Activated B cell treated with CpG ODN at 0.5 μM for 24 hours (primary cell): ENCODE measurements around the gene TMEM63A. TPM values are rescaled to one million over a fixed set of nuclear protein-coding genes. Genes with fewer than 3 reads are reported as not detected.

ENCODE experiments used
- ATAC-seq: fragments of 200-7000 bp; cut with Tn5 transposase; one replicate; pipeline ENCODE4 v1.10.0; 2021; ENCODE audit warnings: low read depth, mild to moderate bottlenecking, moderate library complexity
- CTCF ChIA-PET: fragments of 350-600 bp; sonication (Branson Sonifier 250); formaldehyde crosslinking; loops from one replicate; lab custom pipeline; 2021; ENCODE audit warnings: antibody characterized with exemption; lab: Charles Lee
- POLR2A ChIA-PET: fragments of 350-600 bp; sonication (Branson Sonifier 250); formaldehyde crosslinking; loops from one replicate; lab custom pipeline; 2021; ENCODE audit warnings: antibody characterized with exemption; lab: Charles Lee
- DNase-seq: peaks from one replicate; pipeline ENCODE4 v3.0.0; 2022
- H3K27ac Mint-ChIP-seq: one replicate; pipeline ENCODE4 v1.8.0; 2020; ENCODE audit warnings: mixed read lengths
- H3K27me3 Mint-ChIP-seq: one replicate; pipeline ENCODE4 v1.8.0; 2021; ENCODE audit warnings: mixed read lengths
- H3K36me3 Mint-ChIP-seq: one replicate; pipeline ENCODE4 v1.8.0; 2021; ENCODE audit warnings: low read depth, mixed read lengths
- H3K4me1 Mint-ChIP-seq: one replicate; pipeline ENCODE4 v1.8.0; 2021; ENCODE audit warnings: mixed read lengths
- H3K4me3 Mint-ChIP-seq: one replicate; pipeline ENCODE4 v1.8.0; 2020; ENCODE audit warnings: mild to moderate bottlenecking, mixed read lengths
- H3K9me3 Mint-ChIP-seq: one replicate; pipeline ENCODE4 v1.8.0; 2020; ENCODE audit warnings: mixed read lengths
- intact Hi-C: fragments of 100-400 bp; cut with micrococcal nuclease; formaldehyde crosslinking; loops from one replicate; pipeline ENCODE4 v1.15.1; 2024
- total RNA-seq: library from RNA; stranded (reverse); gene quantifications from 2 replicates; pipeline ENCODE4 v1.2.3, GENCODE V29; 2022
- TF ChIP-seq, protein P1 (sequence below): fragments of 200-600 bp; IDR thresholded peaks from one replicate; pipeline ENCODE4 v1.8.0; 2022; ENCODE audit warnings: antibody characterized with exemption, mild to moderate bottlenecking

TMEM63A gene
- total RNA-seq, 1 donor from 2014 or later: 74.5 TPM

GRCh38 chr1:225872075-225872430 is 10.1 kb downstream of the TMEM63A start:
- peaks cover 89% of the 10 kb centered on the region for H3K36me3 Mint-ChIP-seq
- intact Hi-C loops: no loop called here
- CTCF ChIA-PET: no interaction called here

GRCh38 chr1:225871359-225872074 is 10.7 kb downstream of the TMEM63A start:
- no peak for DNase-seq
- no peak for ATAC-seq
- no peak overlapping the region for H3K4me3 Mint-ChIP-seq
- peak overlapping the region; percentile 15 for H3K27ac Mint-ChIP-seq
- ChIA-PET POLR2A (interaction anchor here (0.7 to 1.0 kb wide), 2 partner anchors 10 to 236 kb away, joined by 3 to 4 read pairs; partner anchors contain the start of gene TMEM63A), CTCF (no interaction called here)
- H3K36me3 Mint-ChIP-seq: peaks cover 89% of the 10 kb centered on the region
- H3K27me3 Mint-ChIP-seq: no peaks in the 10 kb centered on the region
- H3K9me3 Mint-ChIP-seq: no peaks in the 10 kb centered on the region
- TF ChIP-seq, protein P1, sequence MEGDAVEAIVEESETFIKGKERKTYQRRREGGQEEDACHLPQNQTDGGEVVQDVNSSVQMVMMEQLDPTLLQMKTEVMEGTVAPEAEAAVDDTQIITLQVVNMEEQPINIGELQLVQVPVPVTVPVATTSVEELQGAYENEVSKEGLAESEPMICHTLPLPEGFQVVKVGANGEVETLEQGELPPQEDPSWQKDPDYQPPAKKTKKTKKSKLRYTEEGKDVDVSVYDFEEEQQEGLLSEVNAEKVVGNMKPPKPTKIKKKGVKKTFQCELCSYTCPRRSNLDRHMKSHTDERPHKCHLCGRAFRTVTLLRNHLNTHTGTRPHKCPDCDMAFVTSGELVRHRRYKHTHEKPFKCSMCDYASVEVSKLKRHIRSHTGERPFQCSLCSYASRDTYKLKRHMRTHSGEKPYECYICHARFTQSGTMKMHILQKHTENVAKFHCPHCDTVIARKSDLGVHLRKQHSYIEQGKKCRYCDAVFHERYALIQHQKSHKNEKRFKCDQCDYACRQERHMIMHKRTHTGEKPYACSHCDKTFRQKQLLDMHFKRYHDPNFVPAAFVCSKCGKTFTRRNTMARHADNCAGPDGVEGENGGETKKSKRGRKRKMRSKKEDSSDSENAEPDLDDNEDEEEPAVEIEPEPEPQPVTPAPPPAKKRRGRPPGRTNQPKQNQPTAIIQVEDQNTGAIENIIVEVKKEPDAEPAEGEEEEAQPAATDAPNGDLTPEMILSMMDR: no peak
- intact Hi-C loops: no loop called here
- peaks cover 11% of the 10 kb centered on the region for H3K4me1 Mint-ChIP-seq

More at GRCh38 chr1:225872075-225872430, 10.1 kb downstream of the TMEM63A start:
- Mint-ChIP-seq H3K4me3 (no peak overlapping the region), H3K4me1 (peaks cover 6% of the 10 kb centered on the region), H3K27me3 (no peaks in the 10 kb centered on the region), H3K27ac (no peak overlapping the region), H3K9me3 (no peaks in the 10 kb centered on the region)
- ATAC-seq (no peak), DNase-seq (no peak)
- POLR2A ChIA-PET: interaction anchor here (0.7 kb wide), 1 partner anchor 236 kb away, joined by 4 read pairs; no protein-coding TSS in a partner anchor
- TF ChIP-seq, protein P1: no peak

GRCh38 chr1:225870911-225871310 is 11.3 kb downstream of the TMEM63A start:
- Mint-ChIP-seq H3K27ac (peak overlapping the region; percentile 15), H3K27me3 (no peaks in the 10 kb centered on the region), H3K4me1 (peaks cover 15% of the 10 kb centered on the region), H3K4me3 (no peak overlapping the region), H3K9me3 (no peaks in the 10 kb centered on the region), H3K36me3 (peaks cover 89% of the 10 kb centered on the region)
- POLR2A ChIA-PET: interaction anchor here (0.5 to 1.0 kb wide), 3 partner anchors 11 to 93 kb away, joined by 3 to 4 read pairs (median 3); partner anchors contain the start of genes SRP9 and TMEM63A
- DNase-seq: no peak
- CTCF ChIA-PET: no interaction called here
- no peak for ATAC-seq
- intact Hi-C loops: no loop called here
- TF ChIP-seq, protein P1: no peak

DNA sequence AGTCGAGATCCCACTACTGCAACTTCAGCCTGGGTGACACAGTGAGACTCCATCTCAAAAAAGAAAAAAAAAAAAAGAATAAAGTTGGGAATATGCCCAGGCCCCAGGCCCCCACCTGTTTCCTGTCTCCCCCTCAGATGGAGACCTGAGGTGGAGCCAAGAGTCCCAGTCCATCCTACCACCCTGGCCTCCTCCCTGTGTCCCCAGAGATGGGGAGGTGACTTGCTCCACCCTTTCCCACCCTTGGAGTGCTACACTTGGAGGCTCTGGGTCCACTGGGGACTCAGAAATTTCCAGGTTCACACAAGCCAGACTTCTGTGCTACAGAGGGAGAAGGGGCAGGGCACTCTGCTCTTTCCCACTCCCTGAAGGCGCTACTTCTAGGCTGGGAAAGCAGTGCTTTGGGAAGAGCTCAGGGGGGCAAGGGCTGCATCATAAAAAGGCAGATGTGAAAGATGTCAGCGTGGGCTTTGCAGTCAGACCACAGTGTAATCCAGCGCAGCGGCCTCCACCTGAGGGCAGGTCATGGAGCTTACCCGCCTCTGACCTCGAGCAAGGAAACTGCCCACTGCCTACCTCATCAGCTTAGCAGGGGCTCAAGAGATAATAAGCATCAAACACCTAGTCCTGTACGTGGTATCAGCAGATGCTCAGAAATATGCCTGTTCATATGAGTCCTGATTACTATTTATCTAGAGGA is 13.4 kb downstream of the TMEM63A start:
- peaks cover 18% of the 10 kb centered on the region for H3K4me1 Mint-ChIP-seq
- TF ChIP-seq, protein P1: no peak
- H3K4me3 Mint-ChIP-seq: no peak overlapping the region
- H3K36me3 Mint-ChIP-seq: peaks cover 91% of the 10 kb centered on the region
- H3K27me3 Mint-ChIP-seq: no peaks in the 10 kb centered on the region
- H3K9me3 Mint-ChIP-seq: no peaks in the 10 kb centered on the region
- DNase-seq (no peak), ATAC-seq (no peak)
- POLR2A ChIA-PET: no interaction called here
- H3K27ac Mint-ChIP-seq: no peak overlapping the region
- CTCF ChIA-PET: no interaction called here
- intact Hi-C loops: no loop called here

DNA sequence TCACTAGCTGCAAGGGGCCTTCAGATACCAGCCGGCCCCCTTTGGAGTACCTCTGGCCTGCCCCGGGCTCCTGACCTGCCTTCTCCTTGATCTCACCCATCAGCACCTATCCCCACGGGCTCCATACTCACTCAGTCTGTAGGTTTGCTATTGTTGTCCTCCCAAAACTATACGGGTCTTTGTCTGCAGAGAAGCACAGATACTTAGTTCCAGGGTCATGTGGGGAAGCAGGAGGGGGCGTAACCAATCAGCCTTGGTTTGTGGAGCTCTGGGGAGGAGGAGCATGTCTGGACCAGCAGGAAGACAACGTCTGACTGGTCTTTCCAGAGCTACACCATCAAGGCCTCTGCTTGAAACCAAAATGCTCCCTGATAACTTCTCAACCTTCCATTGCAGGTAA is 15.2 kb downstream of the TMEM63A start:
- intact Hi-C loops: loop anchor here (1.0 kb wide), 1 partner anchor 13 kb away; no protein-coding TSS in a partner anchor
- no peak for DNase-seq
- Mint-ChIP-seq H3K27me3 (no peaks in the 10 kb centered on the region), H3K9me3 (no peaks in the 10 kb centered on the region), H3K4me3 (no peak overlapping the region), H3K27ac (peak overlapping the region; percentile 2), H3K36me3 (peaks cover 91% of the 10 kb centered on the region), H3K4me1 (peaks cover 18% of the 10 kb centered on the region)
- no peak for ATAC-seq
- ChIA-PET POLR2A (no interaction called here), CTCF (interaction anchor here (0.7 kb wide), 1 partner anchor 386 kb away, joined by 3 read pairs; no protein-coding TSS in a partner anchor)
- TF ChIP-seq, protein P1: no peak
